Pancreas (tissue), 10 donors: Measurements from ENCODE around the gene SLC28A1. TPM values are rescaled to one million over a fixed set of nuclear protein-coding genes. Genes with fewer than 3 reads are reported as not detected.
"Not testable (repeated sequence)": the region's sequence is repeated elsewhere in the genome, so short reads cannot be mapped to it uniquely, and the experiment has no call there.

Source experiments
- ATAC-seq, 4 donors: fragments of 200-7000 bp; cut with Tn5 transposase; one replicate each; pipeline versions ENCODE4 v1.8.0 to v1.9.1; 2020; ENCODE audit warnings: mild to moderate bottlenecking in 4 of 4, moderate library complexity in 4 of 4
- DNase-seq, 6 donors: peaks; one replicate each; pipeline ENCODE4 v3.0.0-alpha.2; 2020
- FAIRE-seq: peaks from 2 replicates; lab custom pipeline; 2012; peaks lifted over from hg19 to GRCh38; lab: Jason Lieb, UNC
- H3K27ac ChIP-seq, 4 donors: fragments of 200-600 bp; sonication (generic); 1 replicate in 3 of 4; 2 replicates in 1 of 4; pipeline versions ENCODE4 v1.5.0 to v1.8.0; 2020
- H3K27me3 ChIP-seq, 4 donors: fragments of 200-600 bp; one replicate each; pipeline ENCODE4 v1.8.0; 2021
- H3K36me3 ChIP-seq, 3 donors: fragments of 200-600 bp; sonication (generic) in 1 of 3; one replicate each; pipeline versions ENCODE4 v1.5.0 to v1.8.0; 2020 to 2021
- H3K4me1 ChIP-seq, 3 donors: fragments of 200-600 bp; one replicate each; pipeline ENCODE4 v1.8.0; 2021
- H3K4me3 ChIP-seq, 4 donors: fragments of 200-600 bp; sonication (generic) in 2 of 4; one replicate each; pipeline versions ENCODE4 v1.5.0 to v1.8.0; 2020 to 2021
- H3K9me3 ChIP-seq, 4 donors: fragments of 200-600 bp; one replicate each; pipeline ENCODE4 v1.8.0; 2021
- WGBS, 2 donors: extraction: QIAGEN DNeasy Blood & Tissue Kit; methylation state at CpG; one replicate each; pipeline ENCODE4 v1.1.7; 2013; 5-methylcytosine and 5-hydroxymethylcytosine counted together
- intact Hi-C, 3 donors: fragments of 100-400 bp; cut with DNase I; formaldehyde crosslinking; loops; one replicate each; pipeline versions ENCODE4 v1.11.1 to v1.14.2; 2022
- polyA plus RNA-seq, 2 donors: library from polyadenylated mRNA; stranded (reverse); fragments of 200-250 nt; gene quantifications; one replicate each; pipeline ENCODE4 v1.2.3, GENCODE V29; 2013
- total RNA-seq, 6 donors: library from RNA; stranded (reverse); fragmentation: NEBNext Ultra II Directional in 4 of 6; extraction: Animal tissue kit (Norgen Biotek cat#: 25700) in 4 of 6; gene quantifications; one replicate each; pipeline versions ENCODE4 v1.2.1 to v1.2.4, GENCODE V29; 2021 to 2023
- TF ChIP-seq, protein P1 (sequence below), 4 donors: fragments of 200-600 bp; sonication (generic) in 3 of 4; IDR thresholded peaks; one replicate each; pipeline versions ENCODE4 v1.5.0 to v1.8.0; 2021; ENCODE audit warnings: antibody characterized with exemption in 4 of 4
- donor health status: healthy with polysubstance abuse.
- donor health status: DM: no; HTN: no; CAD: no; lungs with moderate emphysema.
- donor health status: DM: no; HTN: no; CAD: no.
- donor health status: control.
- donor health status: control.
- donor health status: Bipolar disorder and iron deficiency.
- donor health status: DM: yes; HTN: yes; CAD: no.
- donor health status: DM: no; HTN: no; CAD: no.
- donor health status: DM: no; HTN: no; CAD: no.
- donor health status: DM: yes; HTN: yes; CAD: no.

SLC28A1 gene
- total and polyA plus RNA-seq, 8 donors = 0.02 to 0.21 (median 0.11) TPM; not detected in 3

DNA sequence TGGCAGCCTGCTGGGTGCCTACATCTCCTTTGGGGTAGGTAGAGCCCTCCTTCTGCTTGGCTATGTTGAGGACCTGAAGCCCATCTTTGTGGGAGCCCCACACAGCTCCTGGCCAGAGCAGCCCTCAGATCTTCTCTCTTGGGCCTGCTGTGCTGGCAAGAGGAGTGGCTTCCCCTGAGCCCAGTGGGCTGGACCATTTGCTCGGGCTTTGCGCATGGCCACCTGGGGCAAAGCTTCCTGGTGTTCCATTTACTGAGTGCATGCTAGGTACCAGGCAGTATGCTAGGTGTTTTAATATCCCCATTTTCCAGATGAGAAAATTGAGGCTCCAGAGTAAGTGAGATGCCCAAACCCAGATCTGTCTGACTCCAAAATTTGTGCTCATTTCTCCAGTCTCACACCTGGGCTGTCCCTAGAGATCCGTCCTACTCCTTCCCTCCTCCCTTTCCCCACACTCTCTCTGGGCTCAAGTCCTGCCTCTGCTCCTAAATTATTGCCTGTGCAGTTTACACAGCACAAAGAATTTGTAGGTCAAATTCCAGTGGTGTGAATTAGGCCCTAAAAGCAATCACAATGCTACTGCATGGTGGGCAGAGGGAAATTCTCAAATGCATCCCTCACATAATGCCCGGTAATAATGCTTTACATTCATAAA lies 39.7 kb downstream of the SLC28A1 start:
- Histone ChIP-seq H3K4me3 (no peak overlapping the region), H3K27me3 (no peaks in the 10 kb centered on the region), H3K9me3 (no peaks in the 10 kb centered on the region), H3K36me3 (no peaks in the 10 kb centered on the region), H3K27ac (no peak overlapping the region), H3K4me1 (peaks cover 0 to 7% (median 0%) of the 10 kb centered on the region in 3 donors)
- DNase-seq (peak in 1 of 6 donors; percentile 21), ATAC-seq (no peak), FAIRE-seq (no peak)
- WGBS, 2 donors = 67 to 79% methylated on average over 4 of the region's 4 CpGs
- intact Hi-C loops = loop anchor here in 1 of 3 donors (10.0 kb wide), 2 partner anchors 89 to 339 kb away; no protein-coding TSS in a partner anchor
- TF ChIP-seq, protein P1, sequence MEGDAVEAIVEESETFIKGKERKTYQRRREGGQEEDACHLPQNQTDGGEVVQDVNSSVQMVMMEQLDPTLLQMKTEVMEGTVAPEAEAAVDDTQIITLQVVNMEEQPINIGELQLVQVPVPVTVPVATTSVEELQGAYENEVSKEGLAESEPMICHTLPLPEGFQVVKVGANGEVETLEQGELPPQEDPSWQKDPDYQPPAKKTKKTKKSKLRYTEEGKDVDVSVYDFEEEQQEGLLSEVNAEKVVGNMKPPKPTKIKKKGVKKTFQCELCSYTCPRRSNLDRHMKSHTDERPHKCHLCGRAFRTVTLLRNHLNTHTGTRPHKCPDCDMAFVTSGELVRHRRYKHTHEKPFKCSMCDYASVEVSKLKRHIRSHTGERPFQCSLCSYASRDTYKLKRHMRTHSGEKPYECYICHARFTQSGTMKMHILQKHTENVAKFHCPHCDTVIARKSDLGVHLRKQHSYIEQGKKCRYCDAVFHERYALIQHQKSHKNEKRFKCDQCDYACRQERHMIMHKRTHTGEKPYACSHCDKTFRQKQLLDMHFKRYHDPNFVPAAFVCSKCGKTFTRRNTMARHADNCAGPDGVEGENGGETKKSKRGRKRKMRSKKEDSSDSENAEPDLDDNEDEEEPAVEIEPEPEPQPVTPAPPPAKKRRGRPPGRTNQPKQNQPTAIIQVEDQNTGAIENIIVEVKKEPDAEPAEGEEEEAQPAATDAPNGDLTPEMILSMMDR (IDR thresholded peaks at IDR 0.05) = no peak

DNA sequence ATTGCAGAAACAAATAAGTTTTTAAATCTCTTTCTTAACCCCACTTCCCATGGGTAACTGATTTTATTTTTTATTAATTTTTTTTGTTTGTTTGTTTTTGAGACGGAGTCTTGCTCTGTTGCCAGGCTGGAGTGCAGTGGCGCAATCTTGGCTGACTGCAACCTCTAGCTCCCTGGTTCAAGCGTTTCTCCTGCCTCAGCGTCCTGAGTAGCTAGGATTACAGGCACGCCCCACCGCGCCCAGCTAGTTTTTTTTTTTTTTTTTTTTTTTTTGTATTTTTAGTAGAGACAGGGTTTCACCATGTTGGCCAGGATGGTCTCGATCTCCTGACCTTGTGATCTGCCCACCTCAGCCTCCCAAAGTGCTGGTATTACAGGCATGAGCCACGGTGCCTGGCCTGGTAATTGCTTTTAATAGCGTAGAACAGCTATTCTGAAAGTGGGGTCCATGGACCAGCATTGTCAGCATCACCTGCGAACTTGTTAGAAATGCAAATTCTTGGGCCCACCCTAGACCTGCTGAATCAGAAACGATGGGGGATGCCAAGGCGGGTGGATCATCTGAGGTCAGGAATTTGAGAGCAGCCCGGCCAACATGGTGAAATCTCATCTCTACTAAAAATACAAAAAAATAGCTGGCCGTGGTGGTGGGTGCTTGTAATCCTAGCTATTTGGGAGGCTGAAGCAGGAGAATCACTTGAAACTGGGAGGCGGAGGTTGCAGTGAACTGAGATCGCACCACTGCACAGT lies 40.5 kb downstream of the SLC28A1 start:
- not testable (repeated sequence) for ATAC-seq, H3K36me3 ChIP-seq, DNase-seq, H3K4me1 ChIP-seq, H3K27ac ChIP-seq, H3K27me3 ChIP-seq, H3K9me3 ChIP-seq, H3K4me3 ChIP-seq, FAIRE-seq
- WGBS, 2 donors = 73% methylated on average over 17 of the region's 17 CpGs
- intact Hi-C loops = loop anchor here in 1 of 3 donors (10.0 kb wide), 2 partner anchors 90 to 340 kb away; no protein-coding TSS in a partner anchor

DNA sequence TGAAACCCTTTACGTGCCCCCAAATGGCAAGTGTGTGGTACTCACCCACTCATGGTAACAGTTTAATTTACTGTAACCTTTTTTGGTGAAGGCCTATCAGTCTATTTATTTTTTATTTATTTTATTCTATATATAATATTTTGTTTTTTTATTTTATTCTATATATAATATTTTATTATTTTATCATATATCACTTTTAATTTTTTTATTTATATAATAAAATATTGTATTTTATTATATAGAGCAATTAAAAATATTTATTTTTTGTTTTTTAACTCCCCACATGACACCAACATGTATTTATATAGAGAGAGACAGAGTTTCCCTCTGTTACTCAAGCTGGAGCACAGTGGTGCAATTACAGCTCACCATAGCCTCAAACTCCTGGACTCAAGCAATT lies 41.4 kb downstream of the SLC28A1 start:
- Histone ChIP-seq H3K9me3 (no peaks in the 10 kb centered on the region), H3K4me1 (peaks cover 0 to 7% (median 0%) of the 10 kb centered on the region in 3 donors), H3K4me3 (no peak overlapping the region), H3K27me3 (no peaks in the 10 kb centered on the region), H3K27ac (no peak overlapping the region), H3K36me3 (no peaks in the 10 kb centered on the region)
- intact Hi-C loops = loop anchor here in 1 of 3 donors (10.0 kb wide), 2 partner anchors 91 to 341 kb away; no protein-coding TSS in a partner anchor
- FAIRE-seq (peak; percentile 45), DNase-seq (no peak), ATAC-seq (no peak)
- TF ChIP-seq, protein P1 (IDR thresholded peaks at IDR 0.05) = no peak
- 93 to 95% methylated on average over 1 of the region's 1 CpG for WGBS, 2 donors

DNA sequence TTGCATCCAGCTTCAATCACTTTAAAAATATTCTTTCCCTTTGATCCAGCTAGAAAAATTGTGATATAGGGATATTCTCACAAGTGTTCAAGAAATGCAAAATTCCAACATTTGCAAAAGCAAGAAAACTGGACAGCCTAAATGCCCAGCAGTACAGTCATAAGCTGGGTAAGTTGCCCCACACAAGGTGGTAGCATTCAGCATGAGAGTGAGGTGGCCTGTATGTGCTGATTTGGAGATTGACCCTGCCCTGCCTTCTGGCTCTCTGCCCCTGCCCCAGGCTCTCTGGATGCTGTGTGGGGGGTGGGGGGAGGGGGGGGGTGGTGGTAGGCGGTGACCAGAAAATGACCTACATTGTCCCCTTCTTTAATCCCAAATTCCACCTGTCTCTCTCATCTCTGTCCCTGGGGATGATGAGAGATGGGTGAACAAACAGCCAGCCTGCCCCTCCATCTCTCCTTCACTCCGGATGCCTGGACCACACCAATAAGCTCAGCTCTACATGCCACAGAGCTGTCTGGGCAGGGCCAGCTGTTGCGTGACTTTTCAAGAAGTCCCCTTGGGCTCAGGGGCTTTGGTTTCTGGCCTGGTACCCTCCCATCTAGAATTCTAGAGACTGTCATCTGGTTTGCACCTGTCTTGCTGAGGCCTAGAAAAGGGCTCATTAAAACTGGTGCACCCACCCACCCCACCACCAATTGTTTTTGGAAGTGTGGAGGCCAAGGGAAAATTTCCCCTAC lies 42.2 kb downstream of the SLC28A1 start:
- Histone ChIP-seq H3K27me3 (no peaks in the 10 kb centered on the region), H3K27ac (no peak overlapping the region), H3K4me3 (no peak overlapping the region), H3K36me3 (no peaks in the 10 kb centered on the region), H3K4me1 (peaks cover 0 to 7% (median 0%) of the 10 kb centered on the region in 3 donors), H3K9me3 (no peaks in the 10 kb centered on the region)
- ATAC-seq (no peak), DNase-seq (no peak), FAIRE-seq (no peak)
- intact Hi-C loops = loop anchor here in 1 of 3 donors (10.0 kb wide), 2 partner anchors 92 to 342 kb away; no protein-coding TSS in a partner anchor
- 82 to 89% methylated on average over 3 of the region's 3 CpGs for WGBS, 2 donors
- TF ChIP-seq, protein P1 (IDR thresholded peaks at IDR 0.05) = no peak

DNA sequence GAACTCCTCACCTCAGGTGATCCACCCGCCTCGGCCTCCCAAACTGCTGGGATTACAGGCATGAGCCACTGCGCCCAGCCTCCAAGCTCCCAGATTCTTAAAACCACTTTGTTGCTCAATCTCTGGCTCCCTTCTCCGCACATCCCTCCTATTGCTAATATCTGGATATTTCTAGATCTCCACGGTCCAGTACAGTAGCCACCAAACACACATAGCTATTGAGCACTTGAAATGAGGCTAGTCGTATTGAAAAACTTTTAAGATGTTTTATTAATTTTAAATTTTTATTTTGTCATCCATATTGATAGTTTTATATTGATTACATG lies 44.3 kb downstream of the SLC28A1 start:
- no peak for DNase-seq
- ATAC-seq = no peak
- intact Hi-C loops = loop anchor here in 1 of 3 donors (10.0 kb wide), 2 partner anchors 94 to 344 kb away; no protein-coding TSS in a partner anchor
- H3K27ac ChIP-seq = no peak overlapping the region
- H3K4me3 ChIP-seq = no peak overlapping the region
- FAIRE-seq = no peak
- no peaks in the 10 kb centered on the region for H3K9me3 ChIP-seq
- H3K27me3 ChIP-seq = no peaks in the 10 kb centered on the region
- TF ChIP-seq, protein P1 (IDR thresholded peaks at IDR 0.05) = no peak
- H3K4me1 ChIP-seq = peaks cover 0 to 7% (median 0%) of the 10 kb centered on the region in 3 donors
- no peaks in the 10 kb centered on the region for H3K36me3 ChIP-seq
- WGBS, 2 donors = 52 to 57% methylated on average over 6 of the region's 6 CpGs
